OCI-LY3 (cell line): Measurements from ENCODE around the gene PLXNC1.

Source experiments
- H2AFZ ChIP-seq: fragments of 200-600, 300-600 bp; shearing (Covaris generic); 2 replicates; pipeline ENCODE4 v1.6.0; 2014; ENCODE audit warnings: antibody characterized with exemption, low read depth, low read length
- H3K27ac ChIP-seq: fragments of 200-600, 300-600 bp; sonication (generic); 2 replicates; pipeline ENCODE4 v1.5.1; 2014; ENCODE audit warnings: mild to moderate bottlenecking, low read length, moderate library complexity, mixed read lengths
- H3K27me3 ChIP-seq: fragments of 200-600, 300-600 bp; sonication (generic); 2 replicates; pipeline ENCODE4 v1.6.1; 2014; ENCODE audit warnings: low read depth, low read length, mixed read lengths
- H3K36me3 ChIP-seq: fragments of 200-600, 300-600 bp; sonication (generic); replicated peaks from 2 replicates; pipeline ENCODE3; 2014; ENCODE audit warnings: low read depth, low read length, mixed read lengths
- H3K4me1 ChIP-seq: fragments of 300-600, 200-600 bp; sonication (generic); 2 replicates; pipeline ENCODE4 v1.6.1; 2014; ENCODE audit warnings: low read length, mixed read lengths
- H3K4me2 ChIP-seq: fragments of 200-600, 300-600 bp; sonication (generic); 2 replicates; pipeline ENCODE4 v1.6.1; 2014; ENCODE audit warnings: low read length, mixed read lengths
- H3K4me3 ChIP-seq: fragments of 300-600, 200-600 bp; sonication (generic); 2 replicates; pipeline ENCODE4 v1.5.1; 2014; ENCODE audit warnings: antibody characterized with exemption, mild to moderate bottlenecking, low read length, moderate library complexity
- H3K79me2 ChIP-seq: fragments of 300-600, 200-600 bp; shearing (Covaris generic); 2 replicates; pipeline ENCODE4 v1.6.1; 2014; ENCODE audit warnings: mild to moderate bottlenecking, low read length, mixed read lengths
- H3K9ac ChIP-seq: fragments of 300-600, 200-600 bp; shearing (Covaris generic); 2 replicates; pipeline ENCODE4 v1.6.0; 2014; ENCODE audit warnings: mild to moderate bottlenecking, low read length, moderate library complexity
- H3K9me3 ChIP-seq: fragments of 200-600, 300-600 bp; shearing (Covaris generic); 2 replicates; pipeline ENCODE4 v1.6.1; 2014; ENCODE audit warnings: low read length, mixed read lengths; ENCODE audit not compliant: insufficient read depth
- H4K20me1 ChIP-seq: fragments of 200-600, 300-600 bp; sonication (generic); 2 replicates; pipeline ENCODE4 v1.6.1; 2016; ENCODE audit warnings: low read length, mixed read lengths; ENCODE audit not compliant: insufficient read depth
- CTCF ChIP-seq: fragments of 200-600, 300-600 bp; sonication (generic); IDR thresholded peaks from 2 replicates; pipeline ENCODE4 v1.5.1; 2014; ENCODE audit warnings: antibody characterized with exemption, low read length, low read depth
- EZH2phosphoT487 ChIP-seq: fragments of 200-600 bp; shearing (Covaris generic); IDR thresholded peaks from 2 replicates; pipeline ENCODE4 v1.6.1; 2018; ENCODE audit warnings: antibody characterized with exemption, mixed run types, low read depth

PLXNC1 gene

DNA sequence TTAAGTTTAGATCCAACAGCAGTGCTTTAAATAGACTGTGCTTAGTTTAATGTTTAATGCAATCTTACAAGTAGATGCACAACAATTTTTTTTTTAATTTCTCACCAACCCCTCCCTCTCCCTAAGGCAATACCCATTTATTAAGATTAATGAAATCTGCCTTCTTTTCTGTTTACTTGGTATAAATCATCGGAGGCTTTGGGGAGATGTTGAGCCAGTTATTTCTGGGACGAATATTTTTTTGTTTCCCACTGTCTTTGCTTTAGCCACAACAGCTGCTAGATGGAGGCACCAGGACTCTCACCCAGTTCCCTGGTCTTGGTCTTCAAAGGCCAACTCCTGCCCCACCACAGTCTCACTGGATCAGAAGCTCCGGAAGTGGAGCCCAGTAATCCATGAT is 113.4 kb downstream of the PLXNC1 start:
- Histone ChIP-seq H3K4me1 (peaks cover 52% of the 10 kb centered on the region), H3K9ac (peak overlapping the region; percentile 85), H3K36me3 (no peaks in the 10 kb centered on the region), H2AFZ (peak overlapping the region; percentile 85), H3K79me2 (no peaks in the 10 kb centered on the region), H3K4me3 (peak overlapping the region; percentile 87), H3K27ac (peak overlapping the region; percentile 77), H3K4me2 (peak overlapping the region; percentile 87), H4K20me1 (no peaks in the 10 kb centered on the region), H3K27me3 (no peaks in the 10 kb centered on the region), H3K9me3 (no peaks in the 10 kb centered on the region)
- no peak for TF ChIP-seq CTCF

- peak overlapping the region; percentile 77 for H3K27ac ChIP-seq
- peak overlapping the region; percentile 87 for H3K4me3 ChIP-seq
Observed at GRCh38 chr12:94262228-94263010, 114.0 kb downstream of the PLXNC1 start.

GRCh38 chr12:94263011-94263811 is 114.8 kb downstream of the PLXNC1 start:
- Histone ChIP-seq H3K27me3 (no peaks in the 10 kb centered on the region), H3K36me3 (no peaks in the 10 kb centered on the region), H3K27ac (peak overlapping the region; percentile 77), H3K4me3 (peak overlapping the region; percentile 87), H3K9ac (peak overlapping the region; percentile 85), H3K4me1 (peaks cover 57% of the 10 kb centered on the region), H2AFZ (peak overlapping the region; percentile 85), H3K4me2 (peak overlapping the region; percentile 87), H3K9me3 (no peaks in the 10 kb centered on the region), H4K20me1 (no peaks in the 10 kb centered on the region), H3K79me2 (no peaks in the 10 kb centered on the region)
- TF ChIP-seq EZH2phosphoT487 (no peak), CTCF (no peak)

More at GRCh38 chr12:94262228-94263010, 114.0 kb downstream of the PLXNC1 start:
- Histone ChIP-seq H3K27me3 (no peaks in the 10 kb centered on the region), H3K9me3 (no peaks in the 10 kb centered on the region), H3K79me2 (no peaks in the 10 kb centered on the region), H3K4me2 (peak overlapping the region; percentile 87), H4K20me1 (no peaks in the 10 kb centered on the region), H3K4me1 (peaks cover 52% of the 10 kb centered on the region), H2AFZ (peak overlapping the region; percentile 85), H3K36me3 (no peaks in the 10 kb centered on the region), H3K9ac (peak overlapping the region; percentile 85)
- no peak for TF ChIP-seq EZH2phosphoT487
- TF ChIP-seq CTCF, result no peak

DNA sequence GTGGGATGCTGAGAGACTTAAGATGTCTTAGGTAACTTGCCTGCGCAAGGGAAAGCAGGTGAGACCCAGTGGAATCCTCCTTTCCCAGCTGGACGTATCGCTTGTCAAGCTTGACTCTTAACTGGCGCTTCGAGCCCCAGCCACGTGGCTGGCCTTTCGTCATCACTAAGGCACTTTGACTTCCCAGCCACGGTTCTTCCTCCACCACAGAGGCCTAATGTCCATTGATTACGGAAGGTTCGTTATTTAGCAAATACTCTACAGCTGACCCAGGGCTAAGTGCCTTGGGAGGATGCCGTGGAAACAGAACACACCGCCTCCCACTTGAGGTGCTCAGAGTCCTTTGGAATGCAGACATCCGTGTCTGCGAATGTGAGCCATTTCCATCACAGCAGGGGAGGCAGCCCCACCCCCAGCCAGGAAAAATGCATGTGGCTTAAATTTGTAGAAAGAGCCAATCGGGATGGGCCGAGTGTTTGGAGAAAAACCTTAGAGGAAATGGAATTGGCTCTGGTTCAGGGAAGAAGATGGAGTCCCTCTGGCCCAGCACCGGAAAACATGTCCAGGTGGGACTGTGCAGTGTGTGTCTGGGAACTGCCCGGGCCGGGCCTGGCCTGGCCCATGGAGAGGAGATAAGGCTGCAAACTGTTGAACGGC is 115.7 kb downstream of the PLXNC1 start:
- Histone ChIP-seq H4K20me1 (no peaks in the 10 kb centered on the region), H3K27me3 (no peaks in the 10 kb centered on the region), H3K9ac (no peak overlapping the region), H3K9me3 (no peaks in the 10 kb centered on the region), H3K4me1 (peaks cover 57% of the 10 kb centered on the region), H3K79me2 (no peaks in the 10 kb centered on the region), H3K4me2 (peak overlapping the region; percentile 87), H2AFZ (no peak overlapping the region), H3K4me3 (no peak overlapping the region), H3K27ac (no peak overlapping the region), H3K36me3 (no peaks in the 10 kb centered on the region)
- TF ChIP-seq CTCF (no peak), EZH2phosphoT487 (no peak)
